Measurements from ENCODE around the gene PPP1R12B. TPM values are rescaled to one million over a fixed set of nuclear protein-coding genes. Genes with fewer than 3 reads are reported as not detected.
"Not testable (repeated sequence)": the region's sequence is repeated elsewhere in the genome, so short reads cannot be mapped to it uniquely, and the experiment has no call there.

The PPP1R12B gene
- total RNA-seq, 1 donor from 2014 or later: 14.6 TPM

GRCh38 chr1:202624088-202624780 lies 275.7 kb downstream of the PPP1R12B start:
- no peak for ATAC-seq
- DNase-seq (ENCODE audit: low spot score): no peak

- no peak for DNase-seq (ENCODE audit: low spot score)
- ATAC-seq: peak; percentile 11
These were observed 276.2 kb downstream of the PPP1R12B start for GRCh38 chr1:202624781-202625108.

GRCh38 chr1:202625416-202626360 lies 277.2 kb downstream of the PPP1R12B start:
- ATAC-seq (peak; percentile 89), DNase-seq (ENCODE audit: low spot score) (peak; percentile 56)

GRCh38 chr1:202627036-202627435 lies 278.5 kb downstream of the PPP1R12B start:
- DNase-seq (ENCODE audit: low spot score): not testable (repeated sequence)
- ATAC-seq: peak; percentile 20

GRCh38 chr1:202627841-202628565 lies 279.5 kb downstream of the PPP1R12B start:
- DNase-seq (ENCODE audit: low spot score): no peak
- no peak for ATAC-seq

- no peak for DNase-seq (ENCODE audit: low spot score)
- ATAC-seq: no peak
These were observed 280.2 kb downstream of the PPP1R12B start for GRCh38 chr1:202628646-202629215.

- not testable (repeated sequence) for ATAC-seq; DNase-seq (ENCODE audit: low spot score)
These were observed 280.8 kb downstream of the PPP1R12B start for GRCh38 chr1:202629257-202629811.

GRCh38 chr1:202630096-202630495 lies 281.6 kb downstream of the PPP1R12B start:
- DNase-seq (ENCODE audit: low spot score); ATAC-seq: not testable (repeated sequence)

GRCh38 chr1:202630541-202630940 lies 282.0 kb downstream of the PPP1R12B start:
- ATAC-seq (no peak), DNase-seq (ENCODE audit: low spot score) (no peak)

GRCh38 chr1:202631076-202631923 lies 282.8 kb downstream of the PPP1R12B start:
- DNase-seq (ENCODE audit: low spot score): no peak
- no peak for ATAC-seq

- no peak for DNase-seq (ENCODE audit: low spot score)
- no peak for ATAC-seq
These were observed 283.7 kb downstream of the PPP1R12B start for GRCh38 chr1:202632241-202632640.

- DNase-seq (ENCODE audit: low spot score); ATAC-seq: not testable (repeated sequence)
These were observed 287.7 kb downstream of the PPP1R12B start for GRCh38 chr1:202636171-202636570.

GRCh38 chr1:202637321-202638018 lies 289.0 kb downstream of the PPP1R12B start:
- not testable (repeated sequence) for ATAC-seq; DNase-seq (ENCODE audit: low spot score)

GRCh38 chr1:202638019-202638700 lies 289.7 kb downstream of the PPP1R12B start:
- no peak for DNase-seq (ENCODE audit: low spot score)
- no peak for ATAC-seq

GRCh38 chr1:202638701-202639305 lies 290.3 kb downstream of the PPP1R12B start:
- not testable (repeated sequence) for ATAC-seq; DNase-seq (ENCODE audit: low spot score)

- DNase-seq (ENCODE audit: low spot score) (no peak), ATAC-seq (no peak)
These were observed 291.0 kb downstream of the PPP1R12B start for GRCh38 chr1:202639500-202639899.

GRCh38 chr1:202642212-202642611 lies 293.7 kb downstream of the PPP1R12B start:
- no peak for DNase-seq (ENCODE audit: low spot score)
- ATAC-seq: no peak
